ENCODE results near the gene RAB36. TPM values are rescaled to one million over a fixed set of nuclear protein-coding genes. Genes with fewer than 3 reads are reported as not detected.

The RAB36 gene
- total RNA-seq, 1 donor from 2014 or later, result 0.47 TPM

DNA sequence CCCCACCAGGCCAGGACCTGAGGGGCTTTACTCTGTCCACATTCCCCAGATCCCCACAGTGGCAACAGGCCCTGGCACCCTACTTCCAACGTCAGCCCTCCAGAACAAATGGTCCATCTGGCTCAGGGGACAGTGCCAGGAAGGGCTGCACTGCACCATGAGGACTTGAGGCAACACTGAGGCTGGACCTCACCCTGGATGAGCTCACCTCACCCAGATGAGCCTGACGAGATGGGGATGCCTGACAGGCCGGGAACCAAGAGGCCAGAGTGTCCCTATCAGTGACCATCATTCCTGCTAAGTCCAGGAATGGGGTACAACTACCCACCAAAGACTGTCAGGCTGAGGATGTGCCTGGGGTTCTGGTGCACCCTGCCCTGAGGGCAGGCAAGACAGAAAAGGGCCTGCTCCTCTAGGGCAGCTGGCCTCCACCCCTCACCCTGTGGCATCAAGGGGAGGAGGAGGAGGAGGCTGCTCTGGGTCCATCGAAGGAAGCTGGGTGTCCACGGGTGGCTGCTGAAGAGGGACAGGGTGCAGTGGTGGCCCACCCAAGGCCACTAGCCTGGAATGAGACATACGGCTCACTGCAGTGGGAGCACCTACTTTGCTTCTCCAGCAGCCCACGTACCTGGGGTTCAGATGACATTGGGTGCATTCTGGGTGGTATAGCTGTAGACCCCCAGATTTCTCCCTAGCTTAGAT is 18.1 kb upstream of the RAB36 start:
- H3K9me3 ChIP-seq (replicated peaks), result no peaks in the 10 kb centered on the region
- no peak overlapping the region for H3K27ac ChIP-seq (replicated peaks)
- H3K4me1 ChIP-seq, result peaks cover 8% of the 10 kb centered on the region
- H3K27me3 ChIP-seq (ENCODE audit: low read depth), result no peaks in the 10 kb centered on the region
- intact Hi-C loops (cut with micrococcal nuclease), result loop anchor here (5.0 kb wide), 1 partner anchor 165 kb away; no protein-coding TSS in a partner anchor
- no peak for DNase-seq
- TF ChIP-seq, protein P1, sequence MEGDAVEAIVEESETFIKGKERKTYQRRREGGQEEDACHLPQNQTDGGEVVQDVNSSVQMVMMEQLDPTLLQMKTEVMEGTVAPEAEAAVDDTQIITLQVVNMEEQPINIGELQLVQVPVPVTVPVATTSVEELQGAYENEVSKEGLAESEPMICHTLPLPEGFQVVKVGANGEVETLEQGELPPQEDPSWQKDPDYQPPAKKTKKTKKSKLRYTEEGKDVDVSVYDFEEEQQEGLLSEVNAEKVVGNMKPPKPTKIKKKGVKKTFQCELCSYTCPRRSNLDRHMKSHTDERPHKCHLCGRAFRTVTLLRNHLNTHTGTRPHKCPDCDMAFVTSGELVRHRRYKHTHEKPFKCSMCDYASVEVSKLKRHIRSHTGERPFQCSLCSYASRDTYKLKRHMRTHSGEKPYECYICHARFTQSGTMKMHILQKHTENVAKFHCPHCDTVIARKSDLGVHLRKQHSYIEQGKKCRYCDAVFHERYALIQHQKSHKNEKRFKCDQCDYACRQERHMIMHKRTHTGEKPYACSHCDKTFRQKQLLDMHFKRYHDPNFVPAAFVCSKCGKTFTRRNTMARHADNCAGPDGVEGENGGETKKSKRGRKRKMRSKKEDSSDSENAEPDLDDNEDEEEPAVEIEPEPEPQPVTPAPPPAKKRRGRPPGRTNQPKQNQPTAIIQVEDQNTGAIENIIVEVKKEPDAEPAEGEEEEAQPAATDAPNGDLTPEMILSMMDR (IDR thresholded peaks at IDR 0.05; ENCODE audit: borderline replicate concordance), result no peak
- no peak overlapping the region for H3K4me3 ChIP-seq
- no peaks in the 10 kb centered on the region for H3K36me3 ChIP-seq

DNA sequence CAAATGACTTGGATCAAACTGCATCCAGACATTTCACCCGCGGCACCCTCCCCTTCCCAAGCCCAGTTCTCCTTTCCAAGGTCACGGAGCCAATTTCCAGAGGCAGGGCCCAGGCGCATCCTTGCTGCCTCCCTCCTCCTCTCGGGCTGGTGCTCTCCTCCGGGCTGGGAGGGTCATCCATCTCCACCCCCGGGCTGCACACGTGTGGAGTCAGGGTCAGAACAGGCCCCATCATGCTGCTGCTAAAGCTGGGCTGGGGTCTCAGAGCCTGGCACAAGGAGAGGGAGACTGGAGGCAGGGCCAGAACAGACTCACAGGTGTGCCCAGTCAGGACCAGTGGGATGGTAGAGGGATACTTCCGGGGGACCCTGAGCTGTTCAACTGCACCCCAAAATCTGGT is 17.5 kb upstream of the RAB36 start:
- intact Hi-C loops (cut with micrococcal nuclease), result loop anchor here (5.0 kb wide), 1 partner anchor 165 kb away; no protein-coding TSS in a partner anchor
- Histone ChIP-seq H3K9me3 (replicated peaks) (no peaks in the 10 kb centered on the region), H3K4me1 (peaks cover 8% of the 10 kb centered on the region), H3K36me3 (no peaks in the 10 kb centered on the region), H3K4me3 (no peak overlapping the region), H3K27me3 (ENCODE audit: low read depth) (no peaks in the 10 kb centered on the region), H3K27ac (replicated peaks) (no peak overlapping the region)
- DNase-seq, result no peak
- TF ChIP-seq, protein P1 (IDR thresholded peaks at IDR 0.05; ENCODE audit: borderline replicate concordance), result no peak

DNA sequence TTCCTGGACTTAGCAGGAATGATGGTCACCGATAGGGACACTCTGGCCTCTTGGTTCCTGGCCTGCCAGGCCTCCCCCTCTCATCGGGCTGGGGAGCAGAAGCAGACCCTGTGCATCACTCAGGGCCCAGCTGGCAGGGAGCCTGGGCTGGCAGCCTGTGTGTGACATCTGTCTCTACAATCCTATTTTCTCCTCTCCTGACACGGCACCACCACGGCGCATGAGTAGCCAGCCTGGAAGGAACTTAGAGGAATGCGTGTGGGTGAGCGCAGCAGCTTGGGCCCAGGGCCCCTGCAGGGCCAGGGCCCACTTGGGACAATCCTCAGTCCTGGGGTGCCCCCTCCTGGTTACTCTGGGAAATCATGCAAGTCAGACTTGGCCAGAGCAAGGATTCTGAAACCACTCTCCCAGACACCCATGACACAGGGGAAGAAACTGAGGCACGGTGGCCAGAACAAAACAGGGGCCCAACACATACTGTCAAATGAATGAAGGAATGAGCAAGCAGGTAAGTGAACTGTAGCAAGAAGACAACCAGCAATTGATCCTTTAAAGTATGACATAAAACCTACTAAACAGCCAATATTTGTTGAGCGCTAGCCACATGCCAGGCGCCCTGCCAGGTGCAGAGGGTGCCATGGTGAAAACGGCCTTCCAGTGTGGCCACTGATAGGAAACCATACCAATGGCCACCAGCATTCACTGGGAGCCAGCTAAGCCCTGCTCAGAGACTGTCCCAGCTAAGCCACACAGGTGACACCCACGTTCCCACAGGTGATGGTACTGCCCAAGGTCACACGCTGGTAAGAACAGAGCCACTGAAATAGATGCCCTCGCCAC is 16.8 kb upstream of the RAB36 start:
- H3K4me3 ChIP-seq, result no peak overlapping the region
- H3K9me3 ChIP-seq (replicated peaks), result no peaks in the 10 kb centered on the region
- H3K27me3 ChIP-seq (ENCODE audit: low read depth), result no peaks in the 10 kb centered on the region
- intact Hi-C loops (cut with micrococcal nuclease), result loop anchor here (5.0 kb wide), 1 partner anchor 166 kb away; no protein-coding TSS in a partner anchor
- H3K36me3 ChIP-seq, result no peaks in the 10 kb centered on the region
- no peak overlapping the region for H3K27ac ChIP-seq (replicated peaks)
- TF ChIP-seq, protein P1 (IDR thresholded peaks at IDR 0.05; ENCODE audit: borderline replicate concordance), result peak; percentile 84
- H3K4me1 ChIP-seq, result peaks cover 8% of the 10 kb centered on the region
- DNase-seq, result peak; percentile 59

DNA sequence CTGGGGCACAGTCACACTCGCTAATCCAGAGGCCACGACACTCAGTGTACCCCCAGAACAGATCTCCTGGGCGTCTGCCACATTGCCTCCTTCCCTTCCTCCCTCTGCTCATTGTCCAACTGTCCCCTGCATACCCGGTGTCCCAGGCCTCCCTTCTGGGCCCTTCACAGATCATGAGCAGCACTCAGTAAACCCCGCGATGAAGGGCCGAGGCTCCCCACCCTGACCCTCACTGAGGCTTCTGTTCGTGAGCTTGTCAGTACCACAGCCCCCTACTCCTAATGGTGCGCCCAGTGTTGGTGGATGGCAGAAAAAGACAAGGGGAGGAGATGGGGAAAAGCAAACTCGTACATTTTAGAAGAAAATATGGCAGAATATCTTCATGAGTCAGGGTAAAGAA is 16.1 kb upstream of the RAB36 start:
- no peaks in the 10 kb centered on the region for H3K36me3 ChIP-seq
- TF ChIP-seq, protein P1 (IDR thresholded peaks at IDR 0.05; ENCODE audit: borderline replicate concordance), result no peak
- H3K27me3 ChIP-seq (ENCODE audit: low read depth), result no peaks in the 10 kb centered on the region
- no peak for DNase-seq
- H3K9me3 ChIP-seq (replicated peaks), result no peaks in the 10 kb centered on the region
- H3K4me3 ChIP-seq, result no peak overlapping the region
- H3K4me1 ChIP-seq, result peaks cover 8% of the 10 kb centered on the region
- no peak overlapping the region for H3K27ac ChIP-seq (replicated peaks)
- intact Hi-C loops (cut with micrococcal nuclease), result loop anchor here (5.0 kb wide), 1 partner anchor 167 kb away; no protein-coding TSS in a partner anchor

DNA sequence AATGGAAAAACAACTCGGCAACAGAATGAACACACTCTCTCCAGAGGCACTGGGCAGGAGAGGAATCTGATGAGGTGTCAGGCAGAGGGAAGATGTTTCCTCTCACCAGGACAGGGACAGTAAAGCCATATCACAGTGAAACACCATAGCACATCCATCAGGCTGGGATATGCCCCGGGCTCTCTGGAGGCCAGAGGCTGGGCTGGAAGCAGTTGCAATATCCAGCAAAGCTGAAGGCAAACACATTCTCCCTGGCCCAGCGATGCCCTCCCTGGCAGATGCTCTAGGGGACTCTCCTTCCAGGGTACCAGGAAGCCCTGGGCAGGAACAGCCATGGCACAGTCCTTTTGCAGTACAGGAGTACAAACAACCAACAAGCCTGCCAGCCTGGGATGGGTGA is 14.6 kb upstream of the RAB36 start:
- Histone ChIP-seq H3K4me3 (no peak overlapping the region), H3K9me3 (replicated peaks) (no peaks in the 10 kb centered on the region), H3K36me3 (no peaks in the 10 kb centered on the region), H3K4me1 (peaks cover 8% of the 10 kb centered on the region), H3K27ac (replicated peaks) (no peak overlapping the region), H3K27me3 (ENCODE audit: low read depth) (no peaks in the 10 kb centered on the region)
- intact Hi-C loops (cut with micrococcal nuclease), result no loop called here
- no peak for DNase-seq
- TF ChIP-seq, protein P1 (IDR thresholded peaks at IDR 0.05; ENCODE audit: borderline replicate concordance), result no peak
